ENCODE measurements around the gene THUMPD1. TPM values are rescaled to one million over a fixed set of nuclear protein-coding genes. Genes with fewer than 3 reads are reported as not detected.
"Not testable (repeated sequence)": the region's sequence is repeated elsewhere in the genome, so short reads cannot be mapped to it uniquely, and the experiment has no call there.

Gene THUMPD1

DNA sequence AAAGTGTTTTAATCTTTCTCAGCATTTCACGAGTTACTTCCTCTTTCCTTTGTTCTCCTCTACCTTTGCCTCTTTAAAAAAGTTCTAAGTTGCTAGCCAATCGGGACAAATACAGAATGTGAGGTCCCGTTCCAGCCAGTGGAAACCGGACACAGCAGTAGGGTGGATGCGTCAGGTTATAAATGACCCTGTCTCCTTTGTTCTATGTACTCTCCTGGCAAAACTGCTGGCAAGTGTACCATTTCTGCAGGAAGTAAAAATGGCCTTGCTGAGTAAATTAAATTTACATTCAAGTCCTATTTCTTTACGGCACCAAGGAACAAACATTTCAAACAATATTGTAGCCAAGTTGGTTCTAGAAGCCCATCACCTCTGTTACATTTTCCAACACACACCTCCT, 47.5 kb downstream of the THUMPD1 start:
- H2BK15ac ChIP-seq (replicated peaks; ENCODE audit: low read depth); H4K8ac ChIP-seq (ENCODE audit: low read depth, low read length); H3K4me2 ChIP-seq (ENCODE audit: low read length); H3K4ac ChIP-seq (ENCODE audit: low read depth, low read length); H3K27me3 ChIP-seq (ENCODE audit: insufficient read depth, low read length, poor library complexity); H4K5ac ChIP-seq (ENCODE audit: low read length); H3K27ac ChIP-seq (ENCODE audit: low read depth, low read length); H3K36me3 ChIP-seq (ENCODE audit: control insufficient read depth, insufficient read depth, low read length); H3K23ac ChIP-seq (ENCODE audit: low read length); H3K56ac ChIP-seq (ENCODE audit: low read length); H2AK5ac ChIP-seq (ENCODE audit: low read length); H3K4me3 ChIP-seq (ENCODE audit: low read length); H3K4me1 ChIP-seq (ENCODE audit: control insufficient read depth, low read depth, low read length); H2BK120ac ChIP-seq (ENCODE audit: low read depth, low read length); H3K79me2 ChIP-seq (ENCODE audit: control insufficient read depth, insufficient read depth, low read length); DNase-seq; H3K18ac ChIP-seq (ENCODE audit: low read length); H2BK5ac ChIP-seq (ENCODE audit: low read length); H3K79me1 ChIP-seq (ENCODE audit: low read length); H3K9ac ChIP-seq (ENCODE audit: low read length): not testable (repeated sequence)
- no CpG with 5 or more reads among the region's 6 CpGs for WGBS (ENCODE audit: extremely low coverage, insufficient coverage, low lambda C conversion rate)

DNA sequence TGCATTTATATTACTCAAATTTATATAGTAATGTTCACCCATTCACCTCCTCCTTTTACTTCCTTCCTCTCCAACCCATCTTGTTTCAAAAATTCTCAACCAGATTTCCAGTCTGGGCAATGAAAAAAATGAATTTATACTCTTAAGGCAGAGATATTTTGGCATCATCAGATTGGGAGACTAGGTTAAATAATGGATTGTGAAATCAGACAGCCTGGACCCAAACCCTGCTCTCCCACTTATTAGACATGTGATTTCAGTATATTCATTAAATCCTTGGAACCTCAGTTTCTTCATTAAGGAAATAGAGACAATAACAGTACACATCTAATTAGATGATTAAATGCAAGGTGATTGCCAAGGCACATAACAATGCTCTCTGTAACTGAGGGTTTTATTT, 52.0 kb downstream of the THUMPD1 start:
- DNase-seq: no peak

DNA sequence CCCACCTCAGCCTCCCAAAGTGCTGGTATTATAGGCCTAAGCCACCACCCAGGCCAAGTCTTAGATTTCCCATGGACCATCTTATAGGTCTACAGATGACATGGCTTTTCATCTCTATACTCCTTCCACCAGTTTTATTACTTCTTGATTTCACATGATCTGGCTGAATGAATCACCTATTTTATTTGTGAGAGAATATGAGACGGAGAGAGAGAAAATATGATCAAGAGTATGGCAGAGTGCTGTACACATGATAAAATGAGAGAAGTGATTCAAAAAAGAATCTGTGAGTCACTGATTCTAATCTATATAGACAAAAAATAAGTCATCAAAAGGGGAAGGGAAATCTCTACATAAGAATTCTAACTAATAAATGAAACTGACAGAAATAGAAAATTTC, 57.8 kb downstream of the THUMPD1 start:
- no CpG with 5 or more reads among the region's 1 CpG for WGBS (ENCODE audit: extremely low coverage, insufficient coverage, low lambda C conversion rate)
- no peaks in the 10 kb centered on the region for H3K79me2 ChIP-seq (ENCODE audit: control insufficient read depth, insufficient read depth, low read length)
- H3K27me3 ChIP-seq (ENCODE audit: insufficient read depth, low read length, poor library complexity): no peaks in the 10 kb centered on the region
- H3K27ac ChIP-seq (ENCODE audit: low read depth, low read length): no peak overlapping the region
- H2AK5ac ChIP-seq (ENCODE audit: low read length): no peak overlapping the region
- H3K56ac ChIP-seq (ENCODE audit: low read length): no peak overlapping the region
- DNase-seq: no peak
- no peaks in the 10 kb centered on the region for H3K79me1 ChIP-seq (ENCODE audit: low read length)
- H3K9ac ChIP-seq (ENCODE audit: low read length): no peak overlapping the region
- H2BK120ac ChIP-seq (ENCODE audit: low read depth, low read length): no peak overlapping the region
- H3K23ac ChIP-seq (ENCODE audit: low read length): no peak overlapping the region
- H4K5ac ChIP-seq (ENCODE audit: low read length): no peak overlapping the region
- H4K8ac ChIP-seq (ENCODE audit: low read depth, low read length): no peak overlapping the region
- no peak overlapping the region for H2BK5ac ChIP-seq (ENCODE audit: low read length)
- no peak overlapping the region for H3K18ac ChIP-seq (ENCODE audit: low read length)
- H3K4me3 ChIP-seq (ENCODE audit: low read length): no peak overlapping the region
- no peak overlapping the region for H3K4me2 ChIP-seq (ENCODE audit: low read length)
- H3K36me3 ChIP-seq (ENCODE audit: control insufficient read depth, insufficient read depth, low read length): no peaks in the 10 kb centered on the region
- H3K4me1 ChIP-seq (ENCODE audit: control insufficient read depth, low read depth, low read length): peaks cover 4% of the 10 kb centered on the region
- no peak overlapping the region for H2BK15ac ChIP-seq (replicated peaks; ENCODE audit: low read depth)
- H3K4ac ChIP-seq (ENCODE audit: low read depth, low read length): no peak overlapping the region

More for the DNA sequence above, 52.0 kb downstream of the THUMPD1 start:
- Histone ChIP-seq H4K8ac (ENCODE audit: low read depth, low read length) (no peak overlapping the region), H3K4me2 (ENCODE audit: low read length) (no peak overlapping the region), H3K4ac (ENCODE audit: low read depth, low read length) (no peak overlapping the region), H3K4me1 (ENCODE audit: control insufficient read depth, low read depth, low read length) (no peaks in the 10 kb centered on the region), H2BK15ac (replicated peaks; ENCODE audit: low read depth) (no peak overlapping the region), H3K27ac (ENCODE audit: low read depth, low read length) (no peak overlapping the region), H3K27me3 (ENCODE audit: insufficient read depth, low read length, poor library complexity) (no peaks in the 10 kb centered on the region), H3K56ac (ENCODE audit: low read length) (no peak overlapping the region), H2BK120ac (ENCODE audit: low read depth, low read length) (no peak overlapping the region), H3K9ac (ENCODE audit: low read length) (no peak overlapping the region), H3K36me3 (ENCODE audit: control insufficient read depth, insufficient read depth, low read length) (no peaks in the 10 kb centered on the region), H4K5ac (ENCODE audit: low read length) (no peak overlapping the region), H3K79me1 (ENCODE audit: low read length) (no peaks in the 10 kb centered on the region), H3K79me2 (ENCODE audit: control insufficient read depth, insufficient read depth, low read length) (no peaks in the 10 kb centered on the region), H3K18ac (ENCODE audit: low read length) (no peak overlapping the region), H2AK5ac (ENCODE audit: low read length) (no peak overlapping the region), H2BK5ac (ENCODE audit: low read length) (no peak overlapping the region), H3K4me3 (ENCODE audit: low read length) (no peak overlapping the region), H3K23ac (ENCODE audit: low read length) (no peak overlapping the region)

Small RNAs within 50 kb of the gene (small RNA-seq; reads per million reads assigned to genes)
- gene RNU6-944P (ENCODE audit: insufficient read depth): not detected
